Gastroesophageal sphincter (tissue), 3 donors: ENCODE measurements around the gene CLIC3.

Experiments
- POLR2A ChIP-seq, 2 donors: fragments of 450-650 bp; IDR thresholded peaks; one replicate each; pipeline ENCODE4 v1.6.1; 2017; ENCODE audit warnings: antibody characterized with exemption in 2 of 2, mild to moderate bottlenecking in 2 of 2, moderate library complexity in 1 of 2
- POLR2AphosphoS5 ChIP-seq: sonication (generic); formaldehyde crosslinking; IDR thresholded peaks from one replicate; pipeline ENCODE4 v1.6.1; 2017; ENCODE audit warnings: antibody characterized with exemption
- TF ChIP-seq, protein P1 (sequence below), 4 experiments: fragments of 200-600 bp in 2 of 4; fragments of 450-650 bp in 2 of 4; sonication (generic) in 1 of 4; IDR thresholded peaks; one replicate each; pipeline ENCODE4 v1.5.1; 2017 to 2019; ENCODE audit warnings: antibody characterized with exemption in 4 of 4, mild to moderate bottlenecking in 2 of 4, moderate library complexity in 2 of 4

GRCh38 chr9:136968333-136969127 is 27.8 kb downstream of the CLIC3 start:
- TF ChIP-seq, protein P1, sequence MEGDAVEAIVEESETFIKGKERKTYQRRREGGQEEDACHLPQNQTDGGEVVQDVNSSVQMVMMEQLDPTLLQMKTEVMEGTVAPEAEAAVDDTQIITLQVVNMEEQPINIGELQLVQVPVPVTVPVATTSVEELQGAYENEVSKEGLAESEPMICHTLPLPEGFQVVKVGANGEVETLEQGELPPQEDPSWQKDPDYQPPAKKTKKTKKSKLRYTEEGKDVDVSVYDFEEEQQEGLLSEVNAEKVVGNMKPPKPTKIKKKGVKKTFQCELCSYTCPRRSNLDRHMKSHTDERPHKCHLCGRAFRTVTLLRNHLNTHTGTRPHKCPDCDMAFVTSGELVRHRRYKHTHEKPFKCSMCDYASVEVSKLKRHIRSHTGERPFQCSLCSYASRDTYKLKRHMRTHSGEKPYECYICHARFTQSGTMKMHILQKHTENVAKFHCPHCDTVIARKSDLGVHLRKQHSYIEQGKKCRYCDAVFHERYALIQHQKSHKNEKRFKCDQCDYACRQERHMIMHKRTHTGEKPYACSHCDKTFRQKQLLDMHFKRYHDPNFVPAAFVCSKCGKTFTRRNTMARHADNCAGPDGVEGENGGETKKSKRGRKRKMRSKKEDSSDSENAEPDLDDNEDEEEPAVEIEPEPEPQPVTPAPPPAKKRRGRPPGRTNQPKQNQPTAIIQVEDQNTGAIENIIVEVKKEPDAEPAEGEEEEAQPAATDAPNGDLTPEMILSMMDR (IDR thresholded peaks at IDR 0.05): no peak
- no peak for TF ChIP-seq POLR2AphosphoS5
- TF ChIP-seq POLR2A (IDR thresholded peaks at IDR 0.05): no peak
